Measurements from ENCODE around the gene LGALS16. TPM values are rescaled to one million over a fixed set of nuclear protein-coding genes. Genes with fewer than 3 reads are reported as not detected.

Gene LGALS16
- total RNA-seq, 4 donors from 2014 or later = not detected

GRCh38 chr19:39676004-39676403, 20.3 kb downstream of the LGALS16 start:
- Histone ChIP-seq H3K9me3 (no peaks in the 10 kb centered on the region), H3K27me3 (no peaks in the 10 kb centered on the region), H3K4me1 (peaks cover 0 to 12% (median 0%) of the 10 kb centered on the region in 4 donors), H3K36me3 (no peaks in the 10 kb centered on the region), H3K27ac (no peak overlapping the region), H3K4me3 (no peak overlapping the region)
- DNase-seq (ENCODE audit: low spot score in 2 of 2) = no peak
- TF ChIP-seq POLR2A (IDR thresholded peaks at IDR 0.05) (no peak), CTCF (IDR thresholded peaks at IDR 0.05) (no peak), EP300 (IDR thresholded peaks at IDR 0.05) (no peak)
- 63 to 78% methylated on average over 3 of the region's 3 CpGs for WGBS, 2 donors

- Histone ChIP-seq H3K27me3 (no peaks in the 10 kb centered on the region), H3K9me3 (no peaks in the 10 kb centered on the region), H3K27ac (no peak overlapping the region), H3K36me3 (no peaks in the 10 kb centered on the region), H3K4me1 (peaks cover 0 to 12% (median 0%) of the 10 kb centered on the region in 4 donors), H3K4me3 (no peak overlapping the region)
- 71 to 73% methylated on average over 10 of the region's 10 CpGs for WGBS, 2 donors
- no peak for TF ChIP-seq POLR2A (IDR thresholded peaks at IDR 0.05)
- DNase-seq (ENCODE audit: low spot score in 2 of 2) = no peak
Observed at GRCh38 chr19:39677961-39678889, 22.5 kb downstream of the LGALS16 start.

- Histone ChIP-seq H3K27ac (no peak overlapping the region), H3K9me3 (no peaks in the 10 kb centered on the region), H3K36me3 (no peaks in the 10 kb centered on the region), H3K4me3 (no peak overlapping the region), H3K4me1 (peaks cover 0 to 12% (median 0%) of the 10 kb centered on the region in 4 donors), H3K27me3 (no peaks in the 10 kb centered on the region)
- WGBS, 2 donors = 36 to 43% methylated on average over 10 of the region's 10 CpGs
- TF ChIP-seq EP300 (IDR thresholded peaks at IDR 0.05) (no peak), POLR2A (IDR thresholded peaks at IDR 0.05) (no peak), CTCF (IDR thresholded peaks at IDR 0.05) (no peak)
- no peak for DNase-seq (ENCODE audit: low spot score in 2 of 2)
Observed at GRCh38 chr19:39679056-39679790, 23.5 kb downstream of the LGALS16 start.

GRCh38 chr19:39679791-39680168, 24.1 kb downstream of the LGALS16 start:
- H3K9me3 ChIP-seq = no peaks in the 10 kb centered on the region
- H3K27me3 ChIP-seq = no peaks in the 10 kb centered on the region
- H3K4me1 ChIP-seq = peaks cover 0 to 12% (median 0%) of the 10 kb centered on the region in 4 donors
- no peak overlapping the region for H3K4me3 ChIP-seq
- 93 to 100% methylated on average over 3 of the region's 3 CpGs for WGBS, 2 donors
- TF ChIP-seq CTCF (IDR thresholded peaks at IDR 0.05) (no peak), POLR2A (IDR thresholded peaks at IDR 0.05) (no peak), EP300 (IDR thresholded peaks at IDR 0.05) (no peak)
- H3K27ac ChIP-seq = no peak overlapping the region
- DNase-seq (ENCODE audit: low spot score in 2 of 2) = no peak
- H3K36me3 ChIP-seq = no peaks in the 10 kb centered on the region

- 77 to 79% methylated on average over 3 of the region's 3 CpGs for WGBS, 2 donors
- Histone ChIP-seq H3K27ac (no peak overlapping the region), H3K4me3 (no peak overlapping the region), H3K9me3 (no peaks in the 10 kb centered on the region), H3K27me3 (no peaks in the 10 kb centered on the region), H3K36me3 (no peaks in the 10 kb centered on the region), H3K4me1 (peaks cover 0 to 12% (median 0%) of the 10 kb centered on the region in 4 donors)
- DNase-seq (ENCODE audit: low spot score in 2 of 2) = no peak
- no peak for TF ChIP-seq CTCF (IDR thresholded peaks at IDR 0.05)
- TF ChIP-seq POLR2A (IDR thresholded peaks at IDR 0.05) = no peak
- TF ChIP-seq EP300 (IDR thresholded peaks at IDR 0.05) = no peak
Observed at GRCh38 chr19:39680593-39680992, 24.9 kb downstream of the LGALS16 start.

Data from tibial nerve (tissue), 4 donors.